OCI-LY3 (cell line): ENCODE measurements around the gene SAPCD1.

Experiments
- H2AFZ ChIP-seq: fragments of 200-600, 300-600 bp; shearing (Covaris generic); 2 replicates; pipeline ENCODE4 v1.6.0; 2014; ENCODE audit warnings: antibody characterized with exemption, low read depth, low read length
- H3K27ac ChIP-seq: fragments of 200-600, 300-600 bp; sonication (generic); 2 replicates; pipeline ENCODE4 v1.5.1; 2014; ENCODE audit warnings: mild to moderate bottlenecking, low read length, moderate library complexity, mixed read lengths
- H3K27me3 ChIP-seq: fragments of 200-600, 300-600 bp; sonication (generic); 2 replicates; pipeline ENCODE4 v1.6.1; 2014; ENCODE audit warnings: low read depth, low read length, mixed read lengths
- H3K36me3 ChIP-seq: fragments of 200-600, 300-600 bp; sonication (generic); replicated peaks from 2 replicates; pipeline ENCODE3; 2014; ENCODE audit warnings: low read depth, low read length, mixed read lengths
- H3K4me1 ChIP-seq: fragments of 300-600, 200-600 bp; sonication (generic); 2 replicates; pipeline ENCODE4 v1.6.1; 2014; ENCODE audit warnings: low read length, mixed read lengths
- H3K4me2 ChIP-seq: fragments of 200-600, 300-600 bp; sonication (generic); 2 replicates; pipeline ENCODE4 v1.6.1; 2014; ENCODE audit warnings: low read length, mixed read lengths
- H3K4me3 ChIP-seq: fragments of 300-600, 200-600 bp; sonication (generic); 2 replicates; pipeline ENCODE4 v1.5.1; 2014; ENCODE audit warnings: antibody characterized with exemption, mild to moderate bottlenecking, low read length, moderate library complexity
- H3K79me2 ChIP-seq: fragments of 300-600, 200-600 bp; shearing (Covaris generic); 2 replicates; pipeline ENCODE4 v1.6.1; 2014; ENCODE audit warnings: mild to moderate bottlenecking, low read length, mixed read lengths
- H3K9ac ChIP-seq: fragments of 300-600, 200-600 bp; shearing (Covaris generic); 2 replicates; pipeline ENCODE4 v1.6.0; 2014; ENCODE audit warnings: mild to moderate bottlenecking, low read length, moderate library complexity
- H3K9me3 ChIP-seq: fragments of 200-600, 300-600 bp; shearing (Covaris generic); 2 replicates; pipeline ENCODE4 v1.6.1; 2014; ENCODE audit warnings: low read length, mixed read lengths; ENCODE audit not compliant: insufficient read depth
- H4K20me1 ChIP-seq: fragments of 200-600, 300-600 bp; sonication (generic); 2 replicates; pipeline ENCODE4 v1.6.1; 2016; ENCODE audit warnings: low read length, mixed read lengths; ENCODE audit not compliant: insufficient read depth
- EZH2phosphoT487 ChIP-seq: fragments of 200-600 bp; shearing (Covaris generic); IDR thresholded peaks from 2 replicates; pipeline ENCODE4 v1.6.1; 2018; ENCODE audit warnings: antibody characterized with exemption, mixed run types, low read depth
- TF ChIP-seq, protein P1 (sequence below): fragments of 200-600, 300-600 bp; sonication (generic); IDR thresholded peaks from 2 replicates; pipeline ENCODE4 v1.5.1; 2014; ENCODE audit warnings: antibody characterized with exemption, low read length, low read depth

The SAPCD1 gene

DNA sequence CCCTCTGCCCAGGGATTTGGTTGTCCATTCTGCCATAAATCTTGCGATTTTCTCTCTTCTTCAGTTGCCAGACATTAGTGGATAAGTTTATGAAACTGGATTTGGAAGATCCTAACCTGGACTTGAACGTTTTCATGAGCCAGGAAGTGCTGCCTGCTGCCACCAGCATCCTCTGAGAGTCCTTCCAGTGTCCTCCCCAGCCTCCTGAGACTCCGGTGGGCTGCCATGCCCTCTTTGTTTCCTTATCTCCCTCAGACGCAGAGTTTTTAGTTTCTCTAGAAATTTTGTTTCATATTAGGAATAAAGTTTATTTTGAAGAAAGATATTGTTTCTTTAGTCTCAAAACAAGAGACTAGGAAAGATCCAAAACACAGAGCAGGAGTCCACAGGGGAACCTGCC is at the start of gene SAPCD1:
Gene SAPCD1, plus strand, starts transcription at position 301 of the 400 bp plus-strand sequence. CDS start 399 bp downstream, outside the sequence.
- Histone ChIP-seq H3K36me3 (peaks cover 4% of the 10 kb centered on the region), H4K20me1 (no peaks in the 10 kb centered on the region), H2AFZ (no peak within 1 kb of the TSS), H3K27me3 (no peaks in the 10 kb centered on the region), H3K4me2 (no peak within 1 kb of the TSS), H3K79me2 (no peaks in the 10 kb centered on the region), H3K4me3 (no peak within 1 kb of the TSS), H3K9me3 (no peaks in the 10 kb centered on the region), H3K9ac (no peak within 1 kb of the TSS), H3K4me1 (no peaks in the 10 kb centered on the region), H3K27ac (no peak within 1 kb of the TSS)
- TF ChIP-seq EZH2phosphoT487, result no peak
- TF ChIP-seq, protein P1, sequence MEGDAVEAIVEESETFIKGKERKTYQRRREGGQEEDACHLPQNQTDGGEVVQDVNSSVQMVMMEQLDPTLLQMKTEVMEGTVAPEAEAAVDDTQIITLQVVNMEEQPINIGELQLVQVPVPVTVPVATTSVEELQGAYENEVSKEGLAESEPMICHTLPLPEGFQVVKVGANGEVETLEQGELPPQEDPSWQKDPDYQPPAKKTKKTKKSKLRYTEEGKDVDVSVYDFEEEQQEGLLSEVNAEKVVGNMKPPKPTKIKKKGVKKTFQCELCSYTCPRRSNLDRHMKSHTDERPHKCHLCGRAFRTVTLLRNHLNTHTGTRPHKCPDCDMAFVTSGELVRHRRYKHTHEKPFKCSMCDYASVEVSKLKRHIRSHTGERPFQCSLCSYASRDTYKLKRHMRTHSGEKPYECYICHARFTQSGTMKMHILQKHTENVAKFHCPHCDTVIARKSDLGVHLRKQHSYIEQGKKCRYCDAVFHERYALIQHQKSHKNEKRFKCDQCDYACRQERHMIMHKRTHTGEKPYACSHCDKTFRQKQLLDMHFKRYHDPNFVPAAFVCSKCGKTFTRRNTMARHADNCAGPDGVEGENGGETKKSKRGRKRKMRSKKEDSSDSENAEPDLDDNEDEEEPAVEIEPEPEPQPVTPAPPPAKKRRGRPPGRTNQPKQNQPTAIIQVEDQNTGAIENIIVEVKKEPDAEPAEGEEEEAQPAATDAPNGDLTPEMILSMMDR, result no peak

DNA sequence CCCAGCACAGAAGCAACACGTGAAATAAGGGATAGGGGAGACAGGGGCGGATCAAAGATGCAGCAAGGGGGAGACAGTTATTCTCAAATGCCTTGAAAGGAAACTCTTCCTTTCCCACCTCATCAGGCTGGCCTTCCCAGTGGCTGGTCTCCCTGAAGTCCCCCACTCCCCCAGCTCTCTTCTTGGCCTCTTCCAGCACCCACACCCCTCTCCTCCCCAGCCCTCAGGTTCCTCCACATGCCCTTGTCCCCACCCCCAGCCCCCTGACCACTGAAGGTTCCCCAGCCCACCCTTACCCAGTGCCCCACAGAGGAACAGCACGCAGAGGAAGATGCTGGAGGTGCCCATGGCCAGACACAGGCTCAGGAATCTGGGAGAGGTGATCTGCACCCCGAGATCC is 49.0 kb upstream of the SAPCD1 start:
- H3K79me2 ChIP-seq, result no peaks in the 10 kb centered on the region
- no peaks in the 10 kb centered on the region for H3K9me3 ChIP-seq
- H3K4me1 ChIP-seq, result peaks cover 6% of the 10 kb centered on the region
- TF ChIP-seq, protein P1, result no peak
- no peak for TF ChIP-seq EZH2phosphoT487
- H2AFZ ChIP-seq, result no peak overlapping the region
- no peak overlapping the region for H3K9ac ChIP-seq
- no peak overlapping the region for H3K27ac ChIP-seq
- no peak overlapping the region for H3K4me3 ChIP-seq
- H3K36me3 ChIP-seq, result no peaks in the 10 kb centered on the region
- H4K20me1 ChIP-seq, result no peaks in the 10 kb centered on the region
- no peaks in the 10 kb centered on the region for H3K27me3 ChIP-seq
- no peak overlapping the region for H3K4me2 ChIP-seq

DNA sequence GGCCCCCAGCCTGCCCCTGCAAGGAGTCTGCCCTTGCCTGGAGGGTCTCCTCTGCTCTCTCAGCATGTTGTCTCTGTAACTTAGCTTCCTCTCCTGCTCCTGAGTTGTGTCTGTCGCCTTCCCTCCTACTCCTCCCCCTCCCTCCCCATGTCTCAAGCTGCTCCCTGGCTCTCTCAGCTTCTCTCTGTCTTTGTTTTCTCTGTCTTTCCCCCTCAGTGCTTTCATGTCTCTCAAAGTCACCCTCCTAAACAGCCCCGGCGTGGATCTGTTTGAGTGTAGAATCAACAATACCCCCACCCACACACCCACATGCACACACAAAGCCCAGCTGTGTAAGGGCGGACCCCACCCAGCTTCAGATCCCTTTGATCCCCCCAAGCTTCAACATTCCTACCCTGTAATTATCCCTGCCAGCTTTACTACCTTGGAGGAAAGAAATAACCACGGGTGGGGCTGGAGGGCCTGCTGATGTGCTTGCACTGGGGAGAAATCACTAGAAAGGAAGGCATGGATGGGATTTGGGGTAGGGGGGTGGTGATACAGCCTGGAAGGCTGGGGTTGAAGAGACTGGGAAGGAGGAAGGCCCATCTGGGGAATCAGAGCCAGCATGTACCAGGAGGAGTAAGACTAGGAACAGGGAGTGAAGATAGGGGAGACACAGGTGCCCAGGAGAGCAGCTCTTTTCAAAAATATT is 48.3 kb upstream of the SAPCD1 start:
- H3K9ac ChIP-seq, result no peak overlapping the region
- no peaks in the 10 kb centered on the region for H3K9me3 ChIP-seq
- no peaks in the 10 kb centered on the region for H3K36me3 ChIP-seq
- no peak overlapping the region for H3K4me2 ChIP-seq
- no peaks in the 10 kb centered on the region for H3K27me3 ChIP-seq
- H3K79me2 ChIP-seq, result no peaks in the 10 kb centered on the region
- H3K27ac ChIP-seq, result no peak overlapping the region
- no peak overlapping the region for H2AFZ ChIP-seq
- TF ChIP-seq EZH2phosphoT487, result no peak
- TF ChIP-seq, protein P1, result no peak
- peaks cover 6% of the 10 kb centered on the region for H3K4me1 ChIP-seq
- no peaks in the 10 kb centered on the region for H4K20me1 ChIP-seq
- H3K4me3 ChIP-seq, result no peak overlapping the region

DNA sequence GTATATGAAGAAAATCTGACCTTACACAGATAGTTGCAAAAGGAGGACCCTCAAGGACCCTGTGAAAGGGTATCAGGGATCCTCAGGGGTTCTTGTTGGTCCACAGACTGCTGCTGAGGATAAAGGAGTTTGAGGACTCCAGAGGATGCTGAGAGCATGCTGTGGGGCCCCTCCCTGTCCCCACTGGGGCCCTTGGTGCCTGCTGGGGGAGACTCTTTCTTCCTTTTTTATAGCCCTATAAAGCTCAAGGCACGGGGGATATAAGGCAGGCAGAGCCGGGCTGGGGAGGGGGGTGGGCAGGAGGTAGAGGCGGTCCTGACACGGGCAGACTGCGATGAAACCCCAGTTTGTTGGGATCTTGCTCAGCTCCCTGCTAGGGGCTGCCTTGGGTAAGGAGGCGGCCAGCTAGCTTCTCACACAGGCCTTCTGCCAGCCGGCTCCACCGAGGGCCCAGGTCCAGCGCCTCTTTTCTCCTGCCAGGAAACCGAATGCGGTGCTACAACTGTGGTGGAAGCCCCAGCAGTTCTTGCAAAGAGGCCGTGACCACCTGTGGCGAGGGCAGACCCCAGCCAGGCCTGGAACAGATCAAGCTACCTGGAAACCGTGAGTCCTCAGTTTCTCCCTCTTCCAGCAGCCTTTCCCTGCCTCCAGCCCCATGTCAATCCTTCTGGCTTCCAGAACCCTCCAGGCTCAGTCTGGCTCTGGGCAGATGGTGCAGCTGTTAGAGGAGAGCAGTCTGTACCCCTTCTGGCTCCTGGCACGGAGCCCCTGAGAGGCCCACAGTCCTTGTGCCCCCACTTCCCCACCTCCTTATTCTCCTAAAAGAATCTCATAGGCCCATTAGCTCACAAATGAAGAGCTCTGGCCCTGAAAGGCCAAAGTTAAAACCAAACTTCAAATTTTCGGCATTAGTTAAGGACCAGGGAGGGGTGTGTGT is 47.2 kb upstream of the SAPCD1 start, which contains the start of gene LY6G6D:
Gene LY6G6D, plus strand, starts transcription at position 327 of the 937 bp plus-strand sequence. Its CDS starts 8 bp downstream, at position 335.
- H3K27ac ChIP-seq, result no peak within 1 kb of the TSS
- no peaks in the 10 kb centered on the region for H3K79me2 ChIP-seq
- H3K4me2 ChIP-seq, result no peak within 1 kb of the TSS
- TF ChIP-seq, protein P1, result no peak
- no peak for TF ChIP-seq EZH2phosphoT487
- no peaks in the 10 kb centered on the region for H4K20me1 ChIP-seq
- no peaks in the 10 kb centered on the region for H3K27me3 ChIP-seq
- peaks cover 4% of the 10 kb centered on the region for H3K4me1 ChIP-seq
- no peaks in the 10 kb centered on the region for H3K36me3 ChIP-seq
- H3K4me3 ChIP-seq, result no peak within 1 kb of the TSS
- H2AFZ ChIP-seq, result no peak within 1 kb of the TSS
- no peaks in the 10 kb centered on the region for H3K9me3 ChIP-seq
- H3K9ac ChIP-seq, result no peak within 1 kb of the TSS
